HG03521 (cell line): Measurements from ENCODE around the gene TRIM32.
A peak's percentile ranks its signal among the peaks of the same experiment; 100 is the strongest.
"Not testable (repeated sequence)": the region's sequence is repeated elsewhere in the genome, so short reads cannot be mapped to it uniquely, and the experiment has no call there.

Source experiments
- ATAC-seq: cut with Tn5 transposase; IDR thresholded peaks from one replicate; pipeline ENCODE4 v1.9.1; 2021; ENCODE audit warnings: mild to moderate bottlenecking, moderate library complexity; ENCODE audit not compliant: unreplicated experiment

TRIM32 gene

DNA sequence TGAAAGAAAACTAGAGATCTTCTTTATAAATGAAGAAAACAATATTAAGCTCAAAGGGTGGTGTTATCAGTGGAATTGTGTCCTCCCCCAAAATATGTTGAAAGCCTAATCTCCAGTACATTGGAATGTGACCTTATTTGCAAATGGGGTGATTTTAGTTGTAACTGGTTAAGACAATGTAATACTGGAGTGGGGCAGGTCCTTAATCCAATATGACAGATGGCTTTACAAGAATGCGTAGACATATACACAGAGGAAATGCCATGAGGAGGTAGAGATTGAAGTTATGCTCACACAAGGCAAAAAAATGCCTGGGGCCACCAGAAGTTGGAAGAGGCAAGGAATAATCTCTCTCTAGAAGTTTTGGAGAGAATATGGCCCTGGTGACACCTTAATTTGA lies 13.7 kb upstream of the TRIM32 start:
- ATAC-seq = no peak

DNA sequence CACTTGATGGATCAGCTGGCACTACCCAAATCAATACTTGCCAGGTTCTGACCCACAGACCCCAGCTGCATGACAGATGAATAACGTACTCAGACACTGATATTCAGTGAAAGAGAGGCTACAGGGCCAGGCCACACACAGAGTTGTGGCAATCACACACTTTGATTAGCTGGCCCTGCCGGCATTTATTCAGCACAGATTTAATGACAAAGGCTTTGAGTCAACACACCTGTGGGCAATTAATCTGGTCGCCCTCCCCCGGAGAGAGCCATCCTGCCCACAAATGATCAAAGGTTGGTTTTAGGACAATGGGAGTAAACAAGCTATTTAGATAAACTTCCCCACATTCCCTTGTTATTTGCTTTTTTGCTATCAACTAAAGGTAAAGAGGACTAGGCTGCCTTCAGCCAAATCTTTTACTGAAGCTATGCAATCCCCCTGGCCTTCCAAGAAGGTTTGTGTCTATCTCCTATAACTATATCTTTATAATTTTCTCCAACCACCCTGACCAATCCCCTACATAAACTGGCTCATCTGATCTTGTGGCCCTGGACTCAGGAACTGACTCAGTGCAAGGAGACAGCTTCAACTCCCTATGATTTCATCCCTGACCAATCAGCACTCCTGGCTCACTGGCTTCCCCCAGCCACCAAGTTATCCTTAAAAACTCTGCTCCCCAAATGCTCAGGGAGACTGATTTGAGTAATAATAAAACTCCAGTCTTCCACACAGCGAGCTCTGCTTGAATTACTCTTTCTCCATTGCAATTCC lies 12.7 kb upstream of the TRIM32 start:
- ATAC-seq = no peak

- ATAC-seq = no peak
These were observed 3.6 kb upstream of the TRIM32 start for GRCh38 chr9:116683535-116683934.

GRCh38 chr9:116685166-116685565 lies 1.9 kb upstream of the TRIM32 start:
- no peak for ATAC-seq

- ATAC-seq = no peak
These were observed 970 bp upstream of the TRIM32 start for GRCh38 chr9:116686135-116686534.

DNA sequence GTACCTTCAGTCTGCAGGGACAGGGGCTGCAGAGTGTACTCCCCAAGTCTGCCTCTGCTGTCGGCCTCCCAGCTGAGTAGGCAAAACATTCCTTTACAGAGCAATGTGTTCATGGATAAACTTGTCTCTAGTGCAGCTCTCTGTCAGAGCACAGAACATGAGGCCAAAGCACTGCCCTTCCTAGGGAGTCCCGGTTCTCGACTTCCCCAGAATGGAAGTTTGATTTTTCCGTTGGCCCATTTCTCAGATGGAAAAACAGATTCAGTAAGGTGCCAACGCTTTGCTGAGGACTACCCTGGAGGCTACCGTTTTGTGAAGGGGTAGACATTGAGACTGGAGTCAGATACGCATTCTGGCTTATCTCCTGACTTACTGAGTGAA lies 422 bp upstream of the TRIM32 start:
- ATAC-seq = peak; percentile 18

DNA sequence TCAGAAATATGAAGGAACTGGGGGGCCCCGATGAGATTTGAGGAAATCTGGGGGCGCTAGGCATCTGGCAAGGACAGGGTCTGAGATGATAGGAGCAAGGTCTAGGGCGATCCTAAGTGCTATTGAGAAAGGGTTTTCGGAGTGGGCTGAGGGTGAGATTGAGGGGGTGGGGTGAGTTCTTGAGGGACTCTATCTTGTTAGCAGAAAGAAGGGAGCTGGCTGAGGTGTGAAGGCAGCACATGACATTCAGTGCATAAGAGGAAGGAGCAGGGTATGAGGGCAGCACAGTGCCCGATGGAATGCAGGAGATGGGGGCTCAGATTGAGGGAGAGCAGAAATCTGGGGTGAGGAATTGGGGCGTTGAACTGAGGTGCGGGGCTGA lies 640 bp downstream of the TRIM32 start:
- no peak for ATAC-seq

- ATAC-seq = no peak
These were observed 1.8 kb downstream of the TRIM32 start for GRCh38 chr9:116688806-116689485.

DNA sequence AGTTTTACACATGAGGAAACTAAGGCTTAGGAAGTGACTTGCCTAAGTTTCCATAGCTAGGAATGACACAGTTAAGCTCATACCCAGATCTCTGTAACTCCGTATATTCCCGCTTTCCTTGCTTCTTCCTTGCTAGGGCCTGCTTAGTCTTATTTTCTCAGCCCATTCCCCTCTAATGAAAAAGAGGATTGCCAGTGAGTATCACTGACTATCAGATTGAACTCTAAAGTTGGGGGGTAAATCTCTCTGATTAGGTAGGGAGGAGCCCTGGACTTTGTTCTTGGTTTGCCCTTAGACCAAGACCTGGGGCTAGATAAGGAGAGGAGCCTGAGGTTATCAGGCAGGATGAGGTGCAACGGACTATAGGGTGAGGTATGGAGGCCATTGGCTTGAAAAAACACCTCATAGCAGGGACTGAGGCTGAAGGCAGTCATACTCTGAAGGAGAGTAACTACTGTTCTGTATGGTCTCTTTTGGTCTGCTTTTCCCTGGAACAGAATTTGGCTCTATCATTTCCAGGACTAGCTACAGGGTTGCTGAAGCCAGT lies 2.5 kb downstream of the TRIM32 start:
- ATAC-seq = no peak

GRCh38 chr9:116690805-116691204 lies 3.7 kb downstream of the TRIM32 start:
- ATAC-seq = not testable (repeated sequence)

- ATAC-seq = no peak
These were observed 4.5 kb downstream of the TRIM32 start for GRCh38 chr9:116691607-116692006.

DNA sequence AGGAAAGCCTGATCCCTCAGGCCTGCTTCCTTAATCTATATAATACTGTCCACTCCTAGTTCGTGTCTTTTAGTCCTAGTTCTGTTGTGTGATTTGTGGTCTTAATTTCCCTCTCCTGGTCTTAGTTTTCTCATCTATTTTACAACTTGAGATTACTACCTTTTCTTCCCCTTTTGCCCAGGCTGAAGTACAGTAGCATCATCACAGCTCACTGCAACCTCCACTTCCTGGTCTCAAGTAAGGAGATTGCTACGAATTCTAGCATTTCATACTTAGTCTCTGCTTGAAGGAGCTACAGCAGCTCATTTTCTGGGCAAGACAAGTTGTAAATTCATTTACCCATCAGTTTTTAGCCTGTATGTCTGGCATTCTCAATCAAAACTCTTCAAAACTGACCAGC lies 5.5 kb downstream of the TRIM32 start:
- no peak for ATAC-seq

DNA sequence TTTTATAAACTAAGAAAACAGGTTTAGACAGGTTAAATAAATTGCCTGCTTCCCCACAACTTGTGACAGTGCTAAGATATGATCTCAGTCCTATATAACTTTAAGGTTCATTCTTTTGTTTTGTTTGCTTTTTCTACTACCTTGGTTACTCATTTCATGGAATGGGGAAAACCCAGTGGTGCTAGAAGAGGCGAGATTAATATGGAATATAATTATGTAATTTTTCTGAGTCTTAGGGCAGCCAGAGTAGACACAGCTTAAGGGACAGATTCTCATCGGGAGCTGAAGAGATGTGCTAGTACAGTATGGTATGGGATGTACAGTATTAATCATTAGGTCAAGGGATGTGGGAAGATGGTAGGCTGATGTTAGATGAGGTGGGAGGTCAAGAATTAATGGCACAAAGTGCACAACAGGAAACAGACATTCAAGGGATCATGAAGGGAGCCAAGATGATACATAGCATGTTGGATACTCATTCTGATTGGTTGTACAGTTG lies 6.2 kb downstream of the TRIM32 start:
- no peak for ATAC-seq

- no peak for ATAC-seq
These were observed 7.7 kb downstream of the TRIM32 start for GRCh38 chr9:116694785-116695291.

DNA sequence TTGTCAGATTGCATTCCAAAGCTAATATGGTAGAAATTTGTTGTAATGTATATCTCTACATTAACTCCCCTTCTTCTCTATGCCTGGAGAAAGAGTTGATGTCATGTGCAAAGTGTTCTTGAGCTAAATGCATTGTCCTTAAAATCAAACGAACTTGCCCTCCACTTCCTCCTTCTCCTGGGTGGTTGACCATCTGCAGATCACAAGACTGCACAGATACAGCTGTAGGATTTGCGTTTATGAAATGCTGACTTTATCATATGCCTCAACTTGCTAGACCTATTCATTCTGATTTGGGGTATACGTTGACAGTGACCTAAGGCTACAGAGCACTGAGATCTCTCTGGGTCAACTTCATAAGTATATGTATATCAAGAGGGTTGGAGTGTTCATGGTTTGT lies 8.3 kb downstream of the TRIM32 start:
- no peak for ATAC-seq

- no peak for ATAC-seq
These were observed 10.3 kb downstream of the TRIM32 start for GRCh38 chr9:116697362-116697761.

GRCh38 chr9:116697887-116698286 lies 10.8 kb downstream of the TRIM32 start:
- ATAC-seq = no peak

- no peak for ATAC-seq
These were observed 13.2 kb downstream of the TRIM32 start for GRCh38 chr9:116700279-116700678.

- no peak for ATAC-seq
These were observed 14.1 kb downstream of the TRIM32 start for GRCh38 chr9:116700882-116701865.

- ATAC-seq = no peak
These were observed 15.0 kb downstream of the TRIM32 start for GRCh38 chr9:116701940-116702642.
